Vagina (tissue), 2 donors: ENCODE results near the gene TPT1. TPM values are rescaled to one million over a fixed set of nuclear protein-coding genes. Genes with fewer than 3 reads are reported as not detected.
"Not testable (repeated sequence)": the region's sequence is repeated elsewhere in the genome, so short reads cannot be mapped to it uniquely, and the experiment has no call there.

Experiments used
- DNase-seq, 2 donors: peaks; one replicate each; pipeline ENCODE4 v3.0.0-alpha.2; 2017; ENCODE audit errors: extremely low spot score in 2 of 2
- H3K27ac ChIP-seq: fragments of 200-600 bp; sonication (generic); one replicate; pipeline ENCODE4 v1.5.1; 2019
- H3K27me3 ChIP-seq: fragments of 200-600 bp; sonication (generic); one replicate; pipeline ENCODE4 v1.5.1; 2019
- H3K36me3 ChIP-seq, 2 donors: fragments of 200-600 bp; sonication (generic); one replicate each; pipeline ENCODE4 v1.5.1; 2017 to 2019
- H3K4me1 ChIP-seq: fragments of 200-600 bp; sonication (generic); one replicate; pipeline ENCODE4 v1.5.1; 2019
- H3K4me3 ChIP-seq, 2 donors: fragments of 200-600 bp; sonication (generic); 1 replicate in 1 of 2; 2 replicates in 1 of 2; pipeline ENCODE4 v1.5.1; 2016 to 2019
- H3K9me3 ChIP-seq: fragments of 200-600 bp; sonication (generic); one replicate; pipeline ENCODE4 v1.5.1; 2019
- POLR2A ChIP-seq, 2 donors: fragments of 450-650 bp; IDR thresholded peaks; one replicate each; pipeline ENCODE4 v1.6.1; 2017; ENCODE audit warnings: antibody characterized with exemption in 2 of 2, mild to moderate bottlenecking in 2 of 2, moderate library complexity in 2 of 2
- POLR2AphosphoS5 ChIP-seq, 2 donors: sonication (generic); formaldehyde crosslinking; IDR thresholded peaks; one replicate each; pipeline ENCODE4 v1.9.0; 2017; ENCODE audit warnings: antibody characterized with exemption in 2 of 2, mild to moderate bottlenecking in 2 of 2, low read depth in 1 of 2; ENCODE audit not compliant: insufficient read depth in 1 of 2
- intact Hi-C: fragments of 100-400 bp; cut with DNase I; formaldehyde crosslinking; loops from one replicate; pipeline ENCODE4 v1.15.1; 2023
- total RNA-seq: library from RNA; depleted of rRNA; stranded (reverse); fragments of >200 nt; gene quantifications from one replicate; pipeline ENCODE4 v1.2.3, GENCODE V29; 2016
- TF ChIP-seq, protein P1 (sequence below), 3 experiments: fragments of 450-650 bp in 2 of 3; fragments of 200-600 bp in 1 of 3; sonication (generic) in 1 of 3; IDR thresholded peaks; one replicate each; pipeline ENCODE4 v1.5.1; 2017 to 2019; ENCODE audit warnings: antibody characterized with exemption in 3 of 3, mild to moderate bottlenecking in 2 of 3, moderate library complexity in 2 of 3

Gene TPT1
- total RNA-seq, 1 donor from 2014 or later: 3,952 TPM

GRCh38 chr13:45300190-45300985 lies 40.6 kb downstream of the TPT1 start:
- H3K36me3 ChIP-seq: no peaks in the 10 kb centered on the region
- intact Hi-C loops: loop anchor here (10.0 kb wide), 1 partner anchor 256 kb away; no protein-coding TSS in a partner anchor
- no peak for TF ChIP-seq POLR2AphosphoS5 (IDR thresholded peaks at IDR 0.05; ENCODE audit: insufficient read depth in 1 of 2, low read depth in 1 of 2)
- H3K4me3 ChIP-seq: no peak overlapping the region
- H3K9me3 ChIP-seq: no peaks in the 10 kb centered on the region
- H3K27me3 ChIP-seq: no peaks in the 10 kb centered on the region
- H3K27ac ChIP-seq: no peak overlapping the region
- H3K4me1 ChIP-seq: no peaks in the 10 kb centered on the region
- DNase-seq: no peak

DNA sequence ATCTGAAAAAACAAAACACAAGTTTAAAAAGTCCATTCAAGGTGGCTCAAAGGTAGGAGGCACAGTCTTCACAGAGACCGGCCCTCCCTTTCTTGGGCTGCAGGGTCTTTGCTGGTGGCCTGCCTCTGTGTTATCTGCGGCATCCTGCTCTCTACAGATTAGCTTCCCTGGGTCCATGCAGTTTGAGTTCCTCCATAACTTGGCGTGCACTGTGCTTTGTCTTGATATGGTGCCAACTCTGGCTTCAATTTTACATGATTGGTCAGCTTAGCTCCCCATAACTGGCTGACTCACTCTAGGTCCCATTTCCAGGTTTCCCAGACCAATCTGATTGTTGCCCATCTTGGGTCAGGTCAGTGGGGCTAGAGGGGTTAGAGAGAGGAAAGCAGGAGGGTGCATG lies 41.8 kb downstream of the TPT1 start:
- H3K36me3 ChIP-seq: no peaks in the 10 kb centered on the region
- H3K27me3 ChIP-seq: no peaks in the 10 kb centered on the region
- DNase-seq: no peak
- H3K9me3 ChIP-seq: no peaks in the 10 kb centered on the region
- TF ChIP-seq POLR2A (IDR thresholded peaks at IDR 0.05) (no peak), POLR2AphosphoS5 (IDR thresholded peaks at IDR 0.05; ENCODE audit: insufficient read depth in 1 of 2, low read depth in 1 of 2) (no peak)
- TF ChIP-seq, protein P1, sequence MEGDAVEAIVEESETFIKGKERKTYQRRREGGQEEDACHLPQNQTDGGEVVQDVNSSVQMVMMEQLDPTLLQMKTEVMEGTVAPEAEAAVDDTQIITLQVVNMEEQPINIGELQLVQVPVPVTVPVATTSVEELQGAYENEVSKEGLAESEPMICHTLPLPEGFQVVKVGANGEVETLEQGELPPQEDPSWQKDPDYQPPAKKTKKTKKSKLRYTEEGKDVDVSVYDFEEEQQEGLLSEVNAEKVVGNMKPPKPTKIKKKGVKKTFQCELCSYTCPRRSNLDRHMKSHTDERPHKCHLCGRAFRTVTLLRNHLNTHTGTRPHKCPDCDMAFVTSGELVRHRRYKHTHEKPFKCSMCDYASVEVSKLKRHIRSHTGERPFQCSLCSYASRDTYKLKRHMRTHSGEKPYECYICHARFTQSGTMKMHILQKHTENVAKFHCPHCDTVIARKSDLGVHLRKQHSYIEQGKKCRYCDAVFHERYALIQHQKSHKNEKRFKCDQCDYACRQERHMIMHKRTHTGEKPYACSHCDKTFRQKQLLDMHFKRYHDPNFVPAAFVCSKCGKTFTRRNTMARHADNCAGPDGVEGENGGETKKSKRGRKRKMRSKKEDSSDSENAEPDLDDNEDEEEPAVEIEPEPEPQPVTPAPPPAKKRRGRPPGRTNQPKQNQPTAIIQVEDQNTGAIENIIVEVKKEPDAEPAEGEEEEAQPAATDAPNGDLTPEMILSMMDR (IDR thresholded peaks at IDR 0.05): no peak
- H3K4me3 ChIP-seq: no peak overlapping the region
- H3K27ac ChIP-seq: no peak overlapping the region
- intact Hi-C loops: no loop called here
- H3K4me1 ChIP-seq: no peaks in the 10 kb centered on the region

GRCh38 chr13:45298550-45298949 lies 42.4 kb downstream of the TPT1 start:
- H3K9me3 ChIP-seq, H3K4me3 ChIP-seq, H3K27me3 ChIP-seq, H3K27ac ChIP-seq, H3K36me3 ChIP-seq, H3K4me1 ChIP-seq, intact Hi-C loops, DNase-seq: not testable (repeated sequence)

GRCh38 chr13:45298206-45298505 lies 42.8 kb downstream of the TPT1 start:
- intact Hi-C loops: no loop called here
- H3K4me3 ChIP-seq: no peak overlapping the region
- H3K9me3 ChIP-seq: no peaks in the 10 kb centered on the region
- no peak for DNase-seq
- no peaks in the 10 kb centered on the region for H3K27me3 ChIP-seq
- TF ChIP-seq POLR2A (IDR thresholded peaks at IDR 0.05) (no peak), POLR2AphosphoS5 (IDR thresholded peaks at IDR 0.05; ENCODE audit: insufficient read depth in 1 of 2, low read depth in 1 of 2) (no peak)
- TF ChIP-seq, protein P1 (IDR thresholded peaks at IDR 0.05): no peak
- H3K27ac ChIP-seq: no peak overlapping the region
- no peaks in the 10 kb centered on the region for H3K4me1 ChIP-seq
- no peaks in the 10 kb centered on the region for H3K36me3 ChIP-seq

GRCh38 chr13:45297456-45298205 lies 43.4 kb downstream of the TPT1 start:
- no peak for DNase-seq
- TF ChIP-seq POLR2A (IDR thresholded peaks at IDR 0.05) (no peak), POLR2AphosphoS5 (IDR thresholded peaks at IDR 0.05; ENCODE audit: insufficient read depth in 1 of 2, low read depth in 1 of 2) (no peak)
- TF ChIP-seq, protein P1 (IDR thresholded peaks at IDR 0.05): no peak
- Histone ChIP-seq H3K4me1 (no peaks in the 10 kb centered on the region), H3K27ac (no peak overlapping the region), H3K4me3 (no peak overlapping the region), H3K36me3 (no peaks in the 10 kb centered on the region), H3K9me3 (no peaks in the 10 kb centered on the region), H3K27me3 (no peaks in the 10 kb centered on the region)
- intact Hi-C loops: no loop called here

DNA sequence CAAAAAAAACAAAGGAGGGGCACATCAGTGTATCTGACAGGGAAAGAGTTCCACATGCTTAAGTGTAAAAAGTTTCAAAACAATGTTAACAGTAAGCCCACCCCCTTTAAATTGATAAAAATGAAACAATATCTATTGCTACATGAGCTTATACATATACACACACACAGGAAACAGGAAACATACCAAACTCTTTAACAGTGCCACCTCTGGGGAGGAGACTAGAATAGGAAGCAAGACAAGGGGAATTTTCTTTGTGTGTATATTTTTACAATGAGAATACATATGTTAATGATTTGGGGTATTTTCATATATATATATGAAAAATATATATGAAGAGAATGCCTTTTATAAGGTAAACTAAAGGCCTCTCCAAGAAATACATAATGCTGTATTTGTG lies 44.7 kb downstream of the TPT1 start:
- no peak overlapping the region for H3K4me3 ChIP-seq
- intact Hi-C loops: no loop called here
- no peak overlapping the region for H3K27ac ChIP-seq
- H3K27me3 ChIP-seq: no peaks in the 10 kb centered on the region
- no peak for TF ChIP-seq POLR2AphosphoS5 (IDR thresholded peaks at IDR 0.05; ENCODE audit: insufficient read depth in 1 of 2, low read depth in 1 of 2)
- TF ChIP-seq, protein P1 (IDR thresholded peaks at IDR 0.05): no peak
- TF ChIP-seq POLR2A (IDR thresholded peaks at IDR 0.05): no peak
- no peaks in the 10 kb centered on the region for H3K36me3 ChIP-seq
- H3K4me1 ChIP-seq: no peaks in the 10 kb centered on the region
- no peaks in the 10 kb centered on the region for H3K9me3 ChIP-seq
- DNase-seq: no peak
